CD4-positive, alpha-beta memory T cell (primary cell): ENCODE data around the gene TPCN1. TPM values are rescaled to one million over a fixed set of nuclear protein-coding genes. Genes with fewer than 3 reads are reported as not detected.

Experiments used
- CTCF ChIA-PET: fragments of 350-600 bp; sonication (Branson Sonifier 250); formaldehyde crosslinking; loops from one replicate; lab custom pipeline; 2021; ENCODE audit warnings: inconsistent platforms; ENCODE audit not compliant: partially characterized antibody; lab: Charles Lee
- POLR2A ChIA-PET: fragments of 350-600 bp; sonication (Branson Sonifier 250); formaldehyde crosslinking; loops from one replicate; lab custom pipeline; 2021; ENCODE audit not compliant: partially characterized antibody; lab: Charles Lee
- DNase-seq, 5 donors: peaks; one replicate each; pipeline versions ENCODE4 v3.0.0 to v3.0.0-alpha.2; 2020 to 2022; ENCODE audit warnings: mixed read lengths in 1 of 5
- H3K27ac ChIP-seq: one replicate; pipeline ENCODE4 v1.7.0; 2013; ENCODE audit warnings: low read depth, low read length
- H3K27me3 ChIP-seq: 2 replicates; pipeline ENCODE4 v1.7.0; 2013; ENCODE audit warnings: mild to moderate bottlenecking, low read length, moderate library complexity; ENCODE audit not compliant: insufficient read depth
- H3K36me3 ChIP-seq: 2 replicates; pipeline ENCODE4 v1.7.0; 2013; ENCODE audit warnings: mild to moderate bottlenecking, low read length, moderate library complexity; ENCODE audit not compliant: insufficient read depth
- H3K4me1 ChIP-seq: 2 replicates; pipeline ENCODE4 v1.7.0; 2013; ENCODE audit warnings: mild to moderate bottlenecking, low read length, moderate library complexity; ENCODE audit not compliant: insufficient read depth
- H3K4me3 ChIP-seq, 2 donors: one replicate each; pipeline ENCODE4 v1.7.0; 2013; ENCODE audit warnings: low read length in 2 of 2, mild to moderate bottlenecking in 1 of 2
- H3K9me3 ChIP-seq, 2 donors: one replicate each; pipeline ENCODE4 v1.7.0; 2013; ENCODE audit warnings: low read length in 2 of 2, control low read depth in 1 of 2; ENCODE audit not compliant: control insufficient read depth in 1 of 2
- H3K27ac Mint-ChIP-seq, 7 donors: one replicate each; pipeline ENCODE4 v1.8.0; 2020 to 2021; ENCODE audit warnings: mixed read lengths in 7 of 7, mild to moderate bottlenecking in 6 of 7, inconsistent platforms in 3 of 7, moderate library complexity in 3 of 7
- H3K27me3 Mint-ChIP-seq, 2 donors: one replicate each; pipeline ENCODE4 v1.8.0; 2020 to 2021; ENCODE audit warnings: mixed read lengths in 2 of 2
- H3K36me3 Mint-ChIP-seq, 2 donors: one replicate each; pipeline ENCODE4 v1.8.0; 2020 to 2021; ENCODE audit warnings: mixed read lengths in 2 of 2, inconsistent platforms in 1 of 2, mild to moderate bottlenecking in 1 of 2
- H3K4me1 Mint-ChIP-seq, 4 donors: one replicate each; pipeline ENCODE4 v1.8.0; 2020 to 2021; ENCODE audit warnings: mixed read lengths in 4 of 4, mild to moderate bottlenecking in 1 of 4
- H3K4me3 Mint-ChIP-seq, 8 donors: one replicate each; pipeline ENCODE4 v1.8.0; 2020 to 2021; ENCODE audit warnings: mixed read lengths in 8 of 8, mild to moderate bottlenecking in 7 of 8, moderate library complexity in 6 of 8, inconsistent platforms in 3 of 8
- H3K9me3 Mint-ChIP-seq, 8 donors: one replicate each; pipeline ENCODE4 v1.8.0; 2020 to 2021; ENCODE audit warnings: mixed read lengths in 8 of 8, mild to moderate bottlenecking in 5 of 8, inconsistent platforms in 3 of 8, moderate library complexity in 1 of 8
- intact Hi-C: fragments of 100-400 bp; cut with micrococcal nuclease; formaldehyde crosslinking; loops from one replicate; pipeline ENCODE4 v1.15.1; 2023
- polyA plus RNA-seq, 2 donors: library from polyadenylated mRNA; unstranded; fragments of 300-500 nt; fragmentation: Illumina TruSeq; gene quantifications; one replicate each; pipeline ENCODE4 v1.2.3, GENCODE V29; 2021
- total RNA-seq, 2 experiments: library from RNA; stranded (reverse); gene quantifications; one replicate each; pipeline ENCODE4 v1.2.3, GENCODE V29; 2021

The TPCN1 gene
- total and polyA plus RNA-seq, 4 experiments from 2014 or later, result 8.5 to 94.2 (median 49.9) TPM

DNA sequence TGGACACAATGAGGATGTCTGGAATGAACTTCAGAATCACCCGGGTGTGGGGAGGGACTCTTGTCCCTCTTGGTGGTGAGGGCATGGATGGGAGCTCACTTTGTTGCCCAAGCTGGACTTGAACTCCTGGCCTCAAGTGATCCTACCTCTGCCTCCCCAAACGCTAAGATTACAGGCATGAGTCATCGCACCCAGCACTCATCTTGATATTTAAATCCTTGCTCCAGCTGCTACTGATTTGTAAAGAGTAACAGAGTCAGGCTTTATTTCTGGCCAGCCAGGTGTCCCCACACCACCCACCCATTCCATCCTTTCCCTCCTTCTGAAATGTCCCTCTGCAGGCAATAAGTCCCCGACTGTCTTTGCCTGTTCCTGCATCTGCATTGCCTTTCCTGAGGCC, 40.9 kb upstream of the TPCN1 start:
- Mint-ChIP-seq H3K36me3 (peaks cover 31 to 64% of the 10 kb centered on the region in 2 donors), H3K27ac (no peak overlapping the region), H3K9me3 (peaks cover 0 to 1% (median 0%) of the 10 kb centered on the region in 8 donors), H3K27me3 (no peaks in the 10 kb centered on the region), H3K4me3 (no peak overlapping the region), H3K4me1 (peaks cover 10 to 30% (median 15%) of the 10 kb centered on the region in 4 donors)
- ChIA-PET CTCF (interaction anchor here (1.1 to 7.3 kb wide), 3 partner anchors 9 to 131 kb away, joined by 3 to 37 read pairs (median 5); no protein-coding TSS in a partner anchor), POLR2A (no interaction called here)
- no peak overlapping the region for H3K4me3 ChIP-seq
- peaks cover 25% of the 10 kb centered on the region for H3K4me1 ChIP-seq
- intact Hi-C loops, result loop anchor here (10.0 kb wide), 1 partner anchor 276 kb away; the partner anchor contains the start of gene OAS1
- H3K27ac ChIP-seq, result no peak overlapping the region
- H3K27me3 ChIP-seq, result no peaks in the 10 kb centered on the region
- peaks cover 47% of the 10 kb centered on the region for H3K36me3 ChIP-seq
- H3K9me3 ChIP-seq, result no peaks in the 10 kb centered on the region
- DNase-seq, result no peak

GRCh38 chr12:113181975-113182374, 39.3 kb upstream of the TPCN1 start:
- Histone ChIP-seq H3K9me3 (no peaks in the 10 kb centered on the region), H3K4me3 (no peak overlapping the region), H3K27ac (no peak overlapping the region), H3K36me3 (peaks cover 42% of the 10 kb centered on the region), H3K27me3 (no peaks in the 10 kb centered on the region), H3K4me1 (peaks cover 37% of the 10 kb centered on the region)
- Mint-ChIP-seq H3K27me3 (no peaks in the 10 kb centered on the region), H3K4me1 (peaks cover 20 to 42% (median 26%) of the 10 kb centered on the region in 4 donors), H3K27ac (peak overlapping the region in 2 of 7 donors; percentile 13 to 60), H3K36me3 (peaks cover 20 to 60% of the 10 kb centered on the region in 2 donors), H3K4me3 (peak overlapping the region in 1 of 8 donors; percentile 22), H3K9me3 (peaks cover 0 to 1% (median 0%) of the 10 kb centered on the region in 8 donors)
- intact Hi-C loops, result loop anchor here (10.0 kb wide), 1 partner anchor 277 kb away; the partner anchor contains the start of gene OAS1
- no peak for DNase-seq
- CTCF ChIA-PET, result interaction anchor here (0.7 to 7.3 kb wide), 2 partner anchors 133 to 244 kb away, joined by 3 to 37 read pairs; no protein-coding TSS in a partner anchor
- POLR2A ChIA-PET, result no interaction called here

- intact Hi-C loops, result loop anchor here (10.0 kb wide), 1 partner anchor 278 kb away; the partner anchor contains the start of gene OAS1
- Mint-ChIP-seq H3K4me1 (peaks cover 24 to 47% (median 32%) of the 10 kb centered on the region in 4 donors), H3K9me3 (peaks cover 0 to 1% (median 0%) of the 10 kb centered on the region in 8 donors), H3K27me3 (no peaks in the 10 kb centered on the region), H3K4me3 (peak overlapping the region; percentile 17 to 96 (median 56)), H3K27ac (peak overlapping the region in 5 of 7 donors; percentile 13 to 98 (median 74)), H3K36me3 (peaks cover 10 to 49% of the 10 kb centered on the region in 2 donors)
- no peak for DNase-seq
- Histone ChIP-seq H3K36me3 (peaks cover 30% of the 10 kb centered on the region), H3K4me1 (peaks cover 42% of the 10 kb centered on the region), H3K9me3 (no peaks in the 10 kb centered on the region), H3K4me3 (no peak overlapping the region), H3K27ac (peak overlapping the region; percentile 30), H3K27me3 (no peaks in the 10 kb centered on the region)
- ChIA-PET CTCF (interaction anchor here (2.5 kb wide), 1 partner anchor 9 kb away, joined by 14 read pairs; no protein-coding TSS in a partner anchor), POLR2A (interaction anchor here (0.8 to 6.1 kb wide), 3 partner anchors 30 to 96 kb away, joined by 3 to 55 read pairs (median 4); partner anchors contain the start of gene TPCN1)
These were observed 38.2 kb upstream of the TPCN1 start for GRCh38 chr12:113183030-113183589.

GRCh38 chr12:113184098-113184899, 37.0 kb upstream of the TPCN1 start:
- Histone ChIP-seq H3K27me3 (no peaks in the 10 kb centered on the region), H3K9me3 (no peaks in the 10 kb centered on the region), H3K27ac (peak overlapping the region; percentile 92), H3K4me3 (peak overlapping the region; percentile 74 to 91), H3K4me1 (peaks cover 42% of the 10 kb centered on the region), H3K36me3 (peaks cover 18% of the 10 kb centered on the region)
- Mint-ChIP-seq H3K4me1 (peaks cover 26 to 51% (median 35%) of the 10 kb centered on the region in 4 donors), H3K4me3 (peak overlapping the region; percentile 95 to 98 (median 96)), H3K9me3 (peaks cover 0 to 1% (median 0%) of the 10 kb centered on the region in 8 donors), H3K27me3 (no peaks in the 10 kb centered on the region), H3K36me3 (peaks cover 13 to 41% of the 10 kb centered on the region in 2 donors), H3K27ac (peak overlapping the region; percentile 95 to 98 (median 97))
- intact Hi-C loops, result loop anchor here (1.0 to 10.0 kb wide), 2 partner anchors 31 to 279 kb away; partner anchors contain the start of gene OAS1
- POLR2A ChIA-PET, result interaction anchor here (0.6 to 6.1 kb wide), 11 partner anchors 10 to 277 kb away, joined by 3 to 55 read pairs (median 6); partner anchors contain the start of genes OAS1, OAS2, SLC8B1 and TPCN1
- no peak for DNase-seq
- CTCF ChIA-PET, result interaction anchor here (2.5 kb wide), 1 partner anchor 10 kb away, joined by 14 read pairs; no protein-coding TSS in a partner anchor

GRCh38 chr12:113184900-113185179, 36.4 kb upstream of the TPCN1 start:
- Mint-ChIP-seq H3K36me3 (peaks cover 13 to 38% of the 10 kb centered on the region in 2 donors), H3K4me3 (peak overlapping the region; percentile 95 to 98 (median 96)), H3K27me3 (no peaks in the 10 kb centered on the region), H3K9me3 (peaks cover 0 to 1% (median 0%) of the 10 kb centered on the region in 8 donors), H3K27ac (peak overlapping the region; percentile 95 to 98 (median 97)), H3K4me1 (peaks cover 26 to 53% (median 37%) of the 10 kb centered on the region in 4 donors)
- peak; percentile 90 to 95 (median 91) for DNase-seq
- Histone ChIP-seq H3K4me3 (peak overlapping the region; percentile 74 to 91), H3K9me3 (no peaks in the 10 kb centered on the region), H3K4me1 (peaks cover 42% of the 10 kb centered on the region), H3K27ac (peak overlapping the region; percentile 92), H3K27me3 (no peaks in the 10 kb centered on the region), H3K36me3 (peaks cover 13% of the 10 kb centered on the region)
- CTCF ChIA-PET, result interaction anchor here (2.5 kb wide), 1 partner anchor 11 kb away, joined by 14 read pairs; no protein-coding TSS in a partner anchor
- POLR2A ChIA-PET, result interaction anchor here (0.7 to 6.1 kb wide), 15 partner anchors 10 to 206 kb away, joined by 3 to 55 read pairs (median 4); partner anchors contain the start of genes OAS2, SLC8B1 and TPCN1
- intact Hi-C loops, result loop anchor here (1.0 to 10.0 kb wide), 6 partner anchors 32 to 280 kb away; partner anchors contain the start of genes OAS1, OAS2, PLBD2 and SLC8B1

- H3K27ac Mint-ChIP-seq, result peak within 1 kb of the TSS; percentile 95 to 98 (median 97)
- intact Hi-C loops, result loop anchor here (1.0 to 10.0 kb wide), 5 partner anchors 36 to 281 kb away; partner anchors contain the start of genes OAS1, OAS2, PLBD2 and SLC8B1
These were observed 35.9 kb upstream of the TPCN1 start, which contains the start of the genes DDX54 and RITA1 for GRCh38 chr12:113185180-113186032. DDX54 (minus strand) TSS chr12:113185478; CDS start chr12:113185451, 27 bp downstream. RITA1 (plus strand) TSS chr12:113185721; CDS start chr12:113186747, 1,026 bp downstream.

More at GRCh38 chr12:113185180-113186032, 35.9 kb upstream of the TPCN1 start, which contains the start of the genes DDX54 and RITA1:
- ChIA-PET CTCF (interaction anchor here (1.1 to 1.3 kb wide), 2 partner anchors 9 to 87 kb away, joined by 3 to 4 read pairs; no protein-coding TSS in a partner anchor), POLR2A (interaction anchor here (0.7 to 6.1 kb wide), 15 partner anchors 10 to 207 kb away, joined by 3 to 55 read pairs (median 4); partner anchors contain the start of genes OAS2, SLC8B1 and TPCN1)
- peaks cover 8 to 34% of the 10 kb centered on the region in 2 donors for H3K36me3 Mint-ChIP-seq
- H3K4me3 ChIP-seq, result peak within 1 kb of the TSS; percentile 74 to 91
- peaks cover 0 to 1% (median 0%) of the 10 kb centered on the region in 8 donors for H3K9me3 Mint-ChIP-seq
- peaks cover 42% of the 10 kb centered on the region for H3K4me1 ChIP-seq
- peak within 1 kb of the TSS; percentile 95 to 98 (median 96) for H3K4me3 Mint-ChIP-seq
- peaks cover 25 to 53% (median 37%) of the 10 kb centered on the region in 4 donors for H3K4me1 Mint-ChIP-seq
- peaks cover 7% of the 10 kb centered on the region for H3K36me3 ChIP-seq
- H3K27me3 ChIP-seq, result no peaks in the 10 kb centered on the region
- H3K27me3 Mint-ChIP-seq, result no peaks in the 10 kb centered on the region
- H3K9me3 ChIP-seq, result no peaks in the 10 kb centered on the region
- H3K27ac ChIP-seq, result peak within 1 kb of the TSS; percentile 92
- DNase-seq, result peak; percentile 78 to 91 (median 87)
